ENCODE data around the gene PANK4. TPM values are rescaled to one million over a fixed set of nuclear protein-coding genes. Genes with fewer than 3 reads are reported as not detected.

PANK4 gene
- total and polyA plus RNA-seq, 3 donors from 2014 or later: 23.2 to 84.7 (median 65.9) TPM

DNA sequence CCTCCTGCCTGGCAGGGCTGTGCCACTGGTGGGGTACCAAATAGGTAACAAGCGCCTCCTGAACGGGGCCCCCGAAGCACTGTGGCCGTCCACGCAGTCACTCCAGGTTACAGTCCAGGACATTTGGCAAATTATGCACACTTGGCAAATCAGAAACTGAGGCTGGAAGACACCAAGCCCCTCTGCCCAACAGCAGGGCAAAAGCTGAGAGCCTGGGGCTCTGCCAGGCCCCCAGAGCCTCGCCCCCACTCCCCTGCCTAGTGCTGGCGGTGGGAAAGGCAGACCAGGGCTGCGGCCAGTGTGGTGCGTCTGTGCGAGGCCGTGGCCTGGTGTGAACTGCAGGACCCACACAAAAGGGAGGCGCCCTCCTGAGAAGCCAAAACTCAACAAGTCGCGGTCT is 9.4 kb downstream of the PANK4 start:
- H3K4me1 ChIP-seq: no peaks in the 10 kb centered on the region
- DNase-seq: no peak
- TF ChIP-seq POLR2A (IDR thresholded peaks at IDR 0.05): no peak
- TF ChIP-seq, protein P1, sequence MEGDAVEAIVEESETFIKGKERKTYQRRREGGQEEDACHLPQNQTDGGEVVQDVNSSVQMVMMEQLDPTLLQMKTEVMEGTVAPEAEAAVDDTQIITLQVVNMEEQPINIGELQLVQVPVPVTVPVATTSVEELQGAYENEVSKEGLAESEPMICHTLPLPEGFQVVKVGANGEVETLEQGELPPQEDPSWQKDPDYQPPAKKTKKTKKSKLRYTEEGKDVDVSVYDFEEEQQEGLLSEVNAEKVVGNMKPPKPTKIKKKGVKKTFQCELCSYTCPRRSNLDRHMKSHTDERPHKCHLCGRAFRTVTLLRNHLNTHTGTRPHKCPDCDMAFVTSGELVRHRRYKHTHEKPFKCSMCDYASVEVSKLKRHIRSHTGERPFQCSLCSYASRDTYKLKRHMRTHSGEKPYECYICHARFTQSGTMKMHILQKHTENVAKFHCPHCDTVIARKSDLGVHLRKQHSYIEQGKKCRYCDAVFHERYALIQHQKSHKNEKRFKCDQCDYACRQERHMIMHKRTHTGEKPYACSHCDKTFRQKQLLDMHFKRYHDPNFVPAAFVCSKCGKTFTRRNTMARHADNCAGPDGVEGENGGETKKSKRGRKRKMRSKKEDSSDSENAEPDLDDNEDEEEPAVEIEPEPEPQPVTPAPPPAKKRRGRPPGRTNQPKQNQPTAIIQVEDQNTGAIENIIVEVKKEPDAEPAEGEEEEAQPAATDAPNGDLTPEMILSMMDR (IDR thresholded peaks at IDR 0.05): no peak
- H3K36me3 ChIP-seq (ENCODE audit: low read depth, missing control alignments): peaks cover 2% of the 10 kb centered on the region
- H3K27ac ChIP-seq: no peak overlapping the region
- intact Hi-C loops (cut with DNase I; ENCODE audit: low total_unique reads): no loop called here
- H3K27me3 ChIP-seq: no peaks in the 10 kb centered on the region
- WGBS, 2 donors: 91 to 95% methylated on average over 9 to 14 of the region's 14 CpGs
- H3K4me3 ChIP-seq: no peak overlapping the region
- no peaks in the 10 kb centered on the region for H3K9me3 ChIP-seq

DNA sequence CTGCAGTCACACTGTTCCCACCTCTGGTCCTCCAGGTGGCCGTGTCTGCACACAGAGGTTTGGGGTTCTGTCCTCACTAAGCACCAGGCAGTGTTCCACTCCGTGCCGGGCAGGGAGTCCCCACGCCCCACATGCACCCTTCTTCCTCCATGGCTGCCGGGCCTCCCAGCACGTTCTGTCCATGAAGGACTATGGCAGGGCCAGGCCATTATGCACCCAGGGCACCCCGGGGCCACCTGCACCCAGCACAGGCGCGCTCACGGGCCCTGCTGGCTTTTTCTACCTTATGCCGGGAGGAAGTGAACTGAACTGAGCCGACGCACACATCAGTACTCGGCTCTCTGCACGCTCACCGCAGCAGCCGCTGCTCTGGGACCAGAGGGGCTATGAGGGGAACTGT is 10.3 kb downstream of the PANK4 start:
- no peaks in the 10 kb centered on the region for H3K27me3 ChIP-seq
- H3K27ac ChIP-seq: no peak overlapping the region
- no peaks in the 10 kb centered on the region for H3K9me3 ChIP-seq
- no peaks in the 10 kb centered on the region for H3K4me1 ChIP-seq
- TF ChIP-seq, protein P1 (IDR thresholded peaks at IDR 0.05): no peak
- TF ChIP-seq POLR2A (IDR thresholded peaks at IDR 0.05): no peak
- H3K36me3 ChIP-seq (ENCODE audit: low read depth, missing control alignments): peaks cover 2% of the 10 kb centered on the region
- DNase-seq: no peak
- WGBS, 2 donors: 92% methylated on average over 2 to 17 of the region's 17 CpGs
- H3K4me3 ChIP-seq: no peak overlapping the region
- intact Hi-C loops (cut with DNase I; ENCODE audit: low total_unique reads): no loop called here

DNA sequence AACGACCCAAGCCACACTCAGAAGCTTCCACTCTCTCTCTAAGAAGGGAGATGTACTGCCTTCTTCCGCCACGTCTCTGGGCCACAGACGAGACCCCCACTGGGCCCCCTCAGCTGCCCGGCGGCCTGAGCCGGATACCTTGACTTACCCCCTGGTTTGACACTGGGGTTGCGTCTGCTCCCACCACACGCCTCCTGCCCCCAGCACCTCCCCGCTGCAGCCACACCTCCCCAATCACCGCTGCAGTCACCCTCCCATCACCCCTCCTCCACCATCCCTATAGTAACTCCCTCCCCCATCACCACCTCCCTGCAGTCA is 10.7 kb downstream of the PANK4 start:
- 92 to 95% methylated on average over 9 to 11 of the region's 11 CpGs for WGBS, 2 donors
- H3K4me3 ChIP-seq: no peak overlapping the region
- H3K27me3 ChIP-seq: no peaks in the 10 kb centered on the region
- TF ChIP-seq POLR2A (IDR thresholded peaks at IDR 0.05): no peak
- TF ChIP-seq, protein P1 (IDR thresholded peaks at IDR 0.05): no peak
- no peaks in the 10 kb centered on the region for H3K4me1 ChIP-seq
- intact Hi-C loops (cut with DNase I; ENCODE audit: low total_unique reads): no loop called here
- DNase-seq: no peak
- H3K36me3 ChIP-seq (ENCODE audit: low read depth, missing control alignments): peaks cover 2% of the 10 kb centered on the region
- H3K9me3 ChIP-seq: no peaks in the 10 kb centered on the region
- no peak overlapping the region for H3K27ac ChIP-seq

DNA sequence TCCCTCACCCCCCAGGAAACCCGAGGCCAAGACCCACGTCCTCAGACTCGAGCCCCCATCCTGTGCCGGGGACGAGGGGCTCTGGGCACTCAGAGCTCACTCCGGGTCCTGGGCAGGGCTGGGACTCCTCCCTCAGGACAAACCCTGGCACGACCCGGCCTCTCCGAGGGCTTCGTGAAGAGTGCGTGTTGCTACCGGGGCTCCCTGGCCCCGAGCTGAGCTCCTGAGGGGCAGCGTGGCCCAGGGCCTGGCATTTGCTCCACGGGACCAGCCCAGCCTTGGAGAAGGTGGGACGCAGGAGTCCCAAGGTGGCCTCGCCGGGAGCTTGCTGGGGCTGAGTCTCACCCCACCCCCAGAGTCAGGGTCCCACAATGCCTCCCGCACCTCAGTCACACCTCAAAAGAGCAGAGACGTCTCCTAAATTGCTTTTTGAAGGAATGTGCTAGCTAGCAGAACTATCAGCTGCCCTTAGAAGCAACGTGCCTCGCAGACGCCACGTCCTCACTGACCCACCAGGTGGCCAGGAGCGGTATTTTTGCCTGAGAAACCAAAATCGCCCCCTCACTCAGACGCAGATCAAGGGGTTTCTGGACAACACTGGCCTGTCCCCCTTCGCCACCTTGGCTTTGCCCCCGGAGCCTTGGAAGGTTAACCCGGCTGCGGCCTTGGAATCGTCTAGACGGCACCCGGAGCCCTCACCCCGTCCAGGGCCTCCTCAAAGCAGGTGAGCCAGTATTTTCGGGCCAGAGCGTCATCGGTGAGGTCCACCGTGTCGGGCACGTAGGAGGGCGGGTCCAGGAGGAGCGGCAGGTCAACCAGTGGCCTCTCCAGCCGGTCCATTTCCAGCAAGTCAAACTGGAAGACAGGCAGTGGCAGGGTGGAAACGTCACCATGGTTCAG is 11.3 kb downstream of the PANK4 start:
- TF ChIP-seq POLR2A (IDR thresholded peaks at IDR 0.05): no peak
- TF ChIP-seq, protein P1 (IDR thresholded peaks at IDR 0.05): no peak
- no peak for DNase-seq
- no peak overlapping the region for H3K27ac ChIP-seq
- H3K4me1 ChIP-seq: no peaks in the 10 kb centered on the region
- H3K27me3 ChIP-seq: no peaks in the 10 kb centered on the region
- H3K4me3 ChIP-seq: no peak overlapping the region
- 91 to 92% methylated on average over 20 to 45 of the region's 45 CpGs for WGBS, 2 donors
- H3K9me3 ChIP-seq: no peaks in the 10 kb centered on the region
- intact Hi-C loops (cut with DNase I; ENCODE audit: low total_unique reads): no loop called here
- H3K36me3 ChIP-seq (ENCODE audit: low read depth, missing control alignments): peaks cover 2% of the 10 kb centered on the region

Data from testis (tissue), 3 donors.